ENCODE measurements around the gene JMJD4. TPM values are rescaled to one million over a fixed set of nuclear protein-coding genes. Genes with fewer than 3 reads are reported as not detected.

JMJD4 gene
- polyA plus RNA-seq, 1 donor (not counting 4 experiments of a cell fraction or from before 2014, with no cell fraction given): 19.5 TPM

DNA sequence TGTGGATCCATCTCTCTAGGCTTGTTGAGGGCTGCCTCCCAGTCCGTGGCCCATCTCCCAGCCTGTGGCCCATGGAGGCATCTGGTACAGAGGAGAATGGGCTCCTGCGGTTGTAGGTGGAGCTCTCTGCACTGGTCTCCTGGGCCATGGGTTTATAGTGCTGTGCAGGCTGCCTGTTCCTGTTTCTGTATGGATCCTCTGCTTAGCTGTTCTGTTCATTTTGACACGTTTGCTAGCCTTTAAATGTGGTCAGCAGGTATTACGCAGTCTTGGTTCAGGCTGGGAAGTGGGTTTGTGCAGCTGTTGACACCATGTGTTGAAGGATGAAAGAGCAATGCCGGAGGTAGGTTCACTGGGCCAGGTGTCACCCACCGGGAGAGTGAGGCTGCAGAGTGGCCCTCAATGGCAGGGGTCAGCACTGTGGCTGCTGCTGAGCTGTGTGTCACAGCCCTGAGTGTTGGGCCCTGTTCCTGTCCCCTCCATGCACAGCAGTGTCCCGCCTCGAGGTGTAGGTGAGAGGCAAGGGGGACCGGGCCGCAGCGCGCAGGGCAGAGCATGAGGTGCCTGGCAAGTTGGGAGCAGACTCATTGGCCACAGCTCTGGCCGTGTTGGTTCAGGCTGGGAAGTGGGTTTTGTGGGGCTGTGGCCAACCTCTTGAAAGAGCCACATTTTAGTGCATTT is 39.1 kb upstream of the JMJD4 start:
- no peak overlapping the region for H3K9ac ChIP-seq (ENCODE audit: control insufficient read depth, extremely low read depth, insufficient read depth, low read length)
- DNase-seq (ENCODE audit: low read depth, low spot score) (no peak), FAIRE-seq (no peak)
- no peaks in the 10 kb centered on the region for H3K9me1 ChIP-seq (ENCODE audit: control insufficient read depth, extremely low read depth, insufficient read depth, low read length)
- dilution Hi-C loops (cut with MboI; ENCODE audit: extremely low pct_ligation_motif_present, low sequenced_read_pairs): no loop called here
- H3K27me3 ChIP-seq (ENCODE audit: control insufficient read depth, extremely low read depth, insufficient read depth, low read length): no peaks in the 10 kb centered on the region
- peaks cover 7 to 8% of the 10 kb centered on the region in 2 experiments for H3K36me3 ChIP-seq (ENCODE audit: control insufficient read depth in 2 of 2, extremely low read depth in 1 of 2, insufficient read depth in 2 of 2, low read length in 2 of 2)
- no peak overlapping the region for H3K27ac ChIP-seq (ENCODE audit: control insufficient read depth, insufficient read depth, low read length)
- no peaks in the 10 kb centered on the region for H3K4me1 ChIP-seq (ENCODE audit: control insufficient read depth, extremely low read depth, insufficient read depth, low read length)
- TF ChIP-seq EZH2 (IDR thresholded peaks at IDR 0.05; ENCODE audit: low read length): no peak
- TF ChIP-seq, protein P1, sequence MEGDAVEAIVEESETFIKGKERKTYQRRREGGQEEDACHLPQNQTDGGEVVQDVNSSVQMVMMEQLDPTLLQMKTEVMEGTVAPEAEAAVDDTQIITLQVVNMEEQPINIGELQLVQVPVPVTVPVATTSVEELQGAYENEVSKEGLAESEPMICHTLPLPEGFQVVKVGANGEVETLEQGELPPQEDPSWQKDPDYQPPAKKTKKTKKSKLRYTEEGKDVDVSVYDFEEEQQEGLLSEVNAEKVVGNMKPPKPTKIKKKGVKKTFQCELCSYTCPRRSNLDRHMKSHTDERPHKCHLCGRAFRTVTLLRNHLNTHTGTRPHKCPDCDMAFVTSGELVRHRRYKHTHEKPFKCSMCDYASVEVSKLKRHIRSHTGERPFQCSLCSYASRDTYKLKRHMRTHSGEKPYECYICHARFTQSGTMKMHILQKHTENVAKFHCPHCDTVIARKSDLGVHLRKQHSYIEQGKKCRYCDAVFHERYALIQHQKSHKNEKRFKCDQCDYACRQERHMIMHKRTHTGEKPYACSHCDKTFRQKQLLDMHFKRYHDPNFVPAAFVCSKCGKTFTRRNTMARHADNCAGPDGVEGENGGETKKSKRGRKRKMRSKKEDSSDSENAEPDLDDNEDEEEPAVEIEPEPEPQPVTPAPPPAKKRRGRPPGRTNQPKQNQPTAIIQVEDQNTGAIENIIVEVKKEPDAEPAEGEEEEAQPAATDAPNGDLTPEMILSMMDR (optimal IDR thresholded peaks at IDR 0.05 in 1 of 3, IDR thresholded peaks at IDR 0.05 in 1 of 3, conservative IDR thresholded peaks at IDR 0.05 in 1 of 3; ENCODE audit: extremely low read depth in 1 of 3, insufficient read depth in 2 of 3, low read length in 3 of 3): no peak
- no peak overlapping the region for H3K4me3 ChIP-seq (ENCODE audit: control insufficient read depth in 2 of 3, extremely low read depth in 1 of 3, insufficient read depth in 2 of 3, low read depth in 1 of 3, low read length in 3 of 3)
- no peak overlapping the region for H2AFZ ChIP-seq (ENCODE audit: control insufficient read depth, low read length)
- H3K4me2 ChIP-seq (ENCODE audit: control insufficient read depth, extremely low read depth, insufficient read depth, low read depth, low read length): no peak overlapping the region
- no peaks in the 10 kb centered on the region for H4K20me1 ChIP-seq (ENCODE audit: control insufficient read depth, extremely low read depth, insufficient read depth, low read length)
- H3K9me3 ChIP-seq (ENCODE audit: control insufficient read depth, low read depth, low read length): no peaks in the 10 kb centered on the region
- no peaks in the 10 kb centered on the region for H3K79me2 ChIP-seq (ENCODE audit: control insufficient read depth, insufficient read depth, low read length)

DNA sequence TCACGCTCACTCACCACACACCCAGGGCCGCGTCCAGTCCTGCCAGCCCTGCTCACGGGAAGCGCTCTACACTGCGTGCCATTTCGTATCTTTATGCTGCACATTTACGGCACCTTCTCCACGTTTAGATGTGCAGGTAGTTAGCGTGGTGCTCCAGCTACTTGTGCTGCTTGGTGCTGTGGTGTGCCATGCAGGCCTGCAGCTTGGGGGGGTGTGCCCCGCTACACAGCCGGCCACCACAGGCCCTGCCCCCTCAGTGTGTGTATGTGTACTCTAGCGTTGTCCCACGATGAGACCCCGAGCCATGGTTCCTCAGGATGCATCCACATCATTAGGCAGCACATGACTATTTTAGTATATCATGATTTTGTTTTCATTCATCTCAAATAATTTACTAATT is 38.5 kb upstream of the JMJD4 start:
- Histone ChIP-seq H2AFZ (ENCODE audit: control insufficient read depth, low read length) (no peak overlapping the region), H3K4me2 (ENCODE audit: control insufficient read depth, extremely low read depth, insufficient read depth, low read depth, low read length) (no peak overlapping the region), H3K79me2 (ENCODE audit: control insufficient read depth, insufficient read depth, low read length) (no peaks in the 10 kb centered on the region), H3K27me3 (ENCODE audit: control insufficient read depth, extremely low read depth, insufficient read depth, low read length) (no peaks in the 10 kb centered on the region), H3K9me1 (ENCODE audit: control insufficient read depth, extremely low read depth, insufficient read depth, low read length) (no peaks in the 10 kb centered on the region), H3K9ac (ENCODE audit: control insufficient read depth, extremely low read depth, insufficient read depth, low read length) (no peak overlapping the region), H3K36me3 (ENCODE audit: control insufficient read depth in 2 of 2, extremely low read depth in 1 of 2, insufficient read depth in 2 of 2, low read length in 2 of 2) (peaks cover 12 to 13% of the 10 kb centered on the region in 2 experiments), H3K4me1 (ENCODE audit: control insufficient read depth, extremely low read depth, insufficient read depth, low read length) (no peaks in the 10 kb centered on the region), H3K27ac (ENCODE audit: control insufficient read depth, insufficient read depth, low read length) (no peak overlapping the region), H3K9me3 (ENCODE audit: control insufficient read depth, low read depth, low read length) (no peaks in the 10 kb centered on the region), H4K20me1 (ENCODE audit: control insufficient read depth, extremely low read depth, insufficient read depth, low read length) (no peaks in the 10 kb centered on the region), H3K4me3 (ENCODE audit: control insufficient read depth in 2 of 3, extremely low read depth in 1 of 3, insufficient read depth in 2 of 3, low read depth in 1 of 3, low read length in 3 of 3) (no peak overlapping the region)
- no peak for DNase-seq (ENCODE audit: low read depth, low spot score)
- dilution Hi-C loops (cut with MboI; ENCODE audit: extremely low pct_ligation_motif_present, low sequenced_read_pairs): no loop called here
- no peak for TF ChIP-seq EZH2 (IDR thresholded peaks at IDR 0.05; ENCODE audit: low read length)
- no peak for FAIRE-seq

DNA sequence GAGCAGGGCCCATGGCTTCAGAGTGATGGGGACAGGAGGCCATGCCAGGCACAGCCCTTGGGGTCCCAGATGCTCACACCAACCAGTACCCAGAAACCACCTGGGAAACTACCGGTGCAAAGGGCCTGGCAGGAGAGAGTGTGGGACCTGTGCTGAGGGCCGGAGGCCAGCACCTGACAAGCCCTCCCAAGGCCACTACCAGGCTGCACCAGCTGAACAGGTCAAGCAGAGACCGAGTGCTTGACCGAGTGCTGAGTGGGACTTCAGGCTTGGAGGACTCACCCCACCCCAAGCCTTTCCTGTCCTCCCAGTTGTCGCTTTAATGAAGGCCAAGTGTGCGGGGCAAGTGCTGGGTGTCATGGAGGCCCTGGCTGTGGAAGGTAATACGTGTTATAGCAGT is 36.7 kb upstream of the JMJD4 start:
- H3K9me3 ChIP-seq (ENCODE audit: control insufficient read depth, low read depth, low read length): no peaks in the 10 kb centered on the region
- no peaks in the 10 kb centered on the region for H3K4me1 ChIP-seq (ENCODE audit: control insufficient read depth, extremely low read depth, insufficient read depth, low read length)
- DNase-seq (ENCODE audit: low read depth, low spot score): no peak
- no peaks in the 10 kb centered on the region for H3K27me3 ChIP-seq (ENCODE audit: control insufficient read depth, extremely low read depth, insufficient read depth, low read length)
- H3K79me2 ChIP-seq (ENCODE audit: control insufficient read depth, insufficient read depth, low read length): no peaks in the 10 kb centered on the region
- TF ChIP-seq, protein P1 (optimal IDR thresholded peaks at IDR 0.05 in 1 of 3, IDR thresholded peaks at IDR 0.05 in 1 of 3, conservative IDR thresholded peaks at IDR 0.05 in 1 of 3; ENCODE audit: extremely low read depth in 1 of 3, insufficient read depth in 2 of 3, low read length in 3 of 3): no peak
- TF ChIP-seq EZH2 (IDR thresholded peaks at IDR 0.05; ENCODE audit: low read length): no peak
- no peak overlapping the region for H3K9ac ChIP-seq (ENCODE audit: control insufficient read depth, extremely low read depth, insufficient read depth, low read length)
- dilution Hi-C loops (cut with MboI; ENCODE audit: extremely low pct_ligation_motif_present, low sequenced_read_pairs): no loop called here
- no peak overlapping the region for H3K4me2 ChIP-seq (ENCODE audit: control insufficient read depth, extremely low read depth, insufficient read depth, low read depth, low read length)
- H3K27ac ChIP-seq (ENCODE audit: control insufficient read depth, insufficient read depth, low read length): no peak overlapping the region
- FAIRE-seq: no peak
- H3K4me3 ChIP-seq (ENCODE audit: control insufficient read depth in 2 of 3, extremely low read depth in 1 of 3, insufficient read depth in 2 of 3, low read depth in 1 of 3, low read length in 3 of 3): no peak overlapping the region
- H2AFZ ChIP-seq (ENCODE audit: control insufficient read depth, low read length): no peak overlapping the region
- H3K36me3 ChIP-seq (ENCODE audit: control insufficient read depth in 2 of 2, extremely low read depth in 1 of 2, insufficient read depth in 2 of 2, low read length in 2 of 2): peaks cover 21 to 23% of the 10 kb centered on the region in 2 experiments
- no peaks in the 10 kb centered on the region for H4K20me1 ChIP-seq (ENCODE audit: control insufficient read depth, extremely low read depth, insufficient read depth, low read length)
- H3K9me1 ChIP-seq (ENCODE audit: control insufficient read depth, extremely low read depth, insufficient read depth, low read length): no peaks in the 10 kb centered on the region
